Measurements from ENCODE around the gene BCOR.

BCOR gene

GRCh38 chrX:40143987-40144386 is 46.2 kb upstream of the BCOR start:
- Histone ChIP-seq H3K4me2 (peak overlapping the region in 10 of 11 experiments; percentile 85 to 98 (median 94); a peak in 20 of 22 replicates), H4K20me1 (peaks cover 10 to 36% (median 28%) of the 10 kb centered on the region in 11 experiments; a peak in 18 of 22 replicates), H3K27ac (peak overlapping the region in 8 of 11 experiments; percentile 87 to 93 (median 91); a peak in 12 of 22 replicates), H3K36me3 (peaks cover 0 to 12% (median 0%) of the 10 kb centered on the region in 11 experiments; a peak in 2 of 22 replicates), H3K4me3 (peak overlapping the region in 7 of 10 experiments; percentile 71 to 79 (median 75); a peak in 13 of 20 replicates), H3K9ac (peak overlapping the region in 8 of 11 experiments; percentile 90 to 95 (median 92); a peak in 15 of 22 replicates), H3K4me1 (peaks cover 61 to 77% (median 70%) of the 10 kb centered on the region in 10 experiments), H3K27me3 (0 out of 22 replicates have a peak, but pooled peaks cover 0 to 3% (median 0%) of the 10 kb centered on the region in 11 experiments), H3K9me3 (replicated peaks in 1 of 11) (peaks cover 10 to 31% (median 29%) of the 10 kb centered on the region in 11 experiments; a peak in 19 of 22 replicates)
- TF ChIP-seq Cebpa-rat (IDR thresholded peaks at IDR 0.05), result peak in 8 of 11 experiments; percentile 16 to 84 (median 50); a peak in 10 of 22 replicates

DNA sequence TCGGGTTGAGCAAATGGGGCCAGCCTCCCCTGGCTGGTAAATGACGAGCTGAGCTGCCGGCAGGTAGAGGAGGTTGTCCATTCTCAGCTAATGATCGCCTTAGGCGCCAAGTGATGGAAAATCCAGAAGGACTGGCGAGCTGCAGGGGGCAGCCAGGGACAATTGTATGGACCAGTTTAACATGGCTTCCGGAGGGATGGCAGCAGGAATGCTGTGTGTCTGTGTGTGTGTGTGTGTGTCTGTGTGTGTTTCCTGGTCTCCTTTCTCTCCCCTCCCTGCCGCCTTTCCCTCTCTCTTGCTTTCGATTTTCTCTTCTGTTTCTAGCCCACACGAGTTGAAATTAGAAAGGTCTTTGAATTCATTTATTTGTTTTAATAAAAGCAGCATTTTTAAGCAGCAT is 45.2 kb upstream of the BCOR start:
- no peak for TF ChIP-seq Cebpa-rat (IDR thresholded peaks at IDR 0.05)
- Histone ChIP-seq H3K4me2 (peak overlapping the region in 9 of 11 experiments; percentile 69 to 98 (median 93); a peak in 18 of 22 replicates), H3K9me3 (replicated peaks in 1 of 11) (peaks cover 10 to 31% (median 29%) of the 10 kb centered on the region in 11 experiments; a peak in 19 of 22 replicates), H3K36me3 (peaks cover 0 to 12% (median 0%) of the 10 kb centered on the region in 11 experiments; a peak in 4 of 22 replicates), H3K27ac (peak overlapping the region in 4 of 11 experiments; percentile 8 to 90 (median 52); a peak in 5 of 22 replicates), H3K4me1 (peaks cover 51 to 67% (median 60%) of the 10 kb centered on the region in 10 experiments), H3K4me3 (peak overlapping the region in 1 of 10 experiments; percentile 15; a peak in 1 of 20 replicates), H4K20me1 (peaks cover 10 to 45% (median 28%) of the 10 kb centered on the region in 11 experiments; a peak in 20 of 22 replicates), H3K27me3 (0 out of 22 replicates have a peak, but pooled peaks cover 0 to 3% (median 0%) of the 10 kb centered on the region in 11 experiments), H3K9ac (peak overlapping the region in 2 of 11 experiments; percentile 44 to 92; a peak in 3 of 22 replicates)

DNA sequence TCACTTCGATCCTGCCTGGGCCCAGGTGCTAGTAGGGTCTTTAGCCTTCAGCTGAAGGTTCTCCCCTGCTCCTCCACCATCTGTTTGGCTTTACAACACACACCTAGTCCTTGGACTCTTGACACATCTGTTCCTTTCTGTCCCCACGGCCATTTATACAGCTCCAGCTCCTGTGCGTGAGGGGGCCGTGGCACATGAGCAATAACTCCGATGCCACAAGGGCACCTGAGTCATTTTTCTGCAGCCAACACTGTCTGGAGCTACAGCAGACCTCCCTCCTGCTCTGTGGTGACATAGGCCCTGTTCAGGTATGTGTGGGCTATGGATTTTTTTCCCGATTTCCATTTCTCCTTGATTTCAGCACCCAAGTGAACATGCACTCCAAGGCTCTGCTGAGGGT is 44.7 kb upstream of the BCOR start:
- peak overlapping the region in 3 of 11 experiments; percentile 1 to 92 (median 44); a peak in 2 of 22 replicates for H3K9ac ChIP-seq
- peaks cover 45 to 61% (median 54%) of the 10 kb centered on the region in 10 experiments for H3K4me1 ChIP-seq
- peaks cover 9 to 26% (median 25%) of the 10 kb centered on the region in 11 experiments; a peak in 19 of 22 replicates for H3K9me3 ChIP-seq (replicated peaks in 1 of 11)
- 0 out of 22 replicates have a peak, but pooled peaks cover 0 to 3% (median 0%) of the 10 kb centered on the region in 11 experiments for H3K27me3 ChIP-seq
- peak overlapping the region; percentile 57 to 98 (median 92); a peak in 21 of 22 replicates for H3K4me2 ChIP-seq
- no peak for TF ChIP-seq Cebpa-rat (IDR thresholded peaks at IDR 0.05)
- peak overlapping the region in 1 of 10 experiments; percentile 15; a peak in 1 of 20 replicates for H3K4me3 ChIP-seq
- H4K20me1 ChIP-seq, result peaks cover 10 to 51% (median 28%) of the 10 kb centered on the region in 11 experiments; a peak in 20 of 22 replicates
- peaks cover 0 to 12% (median 0%) of the 10 kb centered on the region in 11 experiments; a peak in 4 of 22 replicates for H3K36me3 ChIP-seq
- H3K27ac ChIP-seq, result peak overlapping the region in 3 of 11 experiments; percentile 11 to 90 (median 87); a peak in 4 of 22 replicates

DNA sequence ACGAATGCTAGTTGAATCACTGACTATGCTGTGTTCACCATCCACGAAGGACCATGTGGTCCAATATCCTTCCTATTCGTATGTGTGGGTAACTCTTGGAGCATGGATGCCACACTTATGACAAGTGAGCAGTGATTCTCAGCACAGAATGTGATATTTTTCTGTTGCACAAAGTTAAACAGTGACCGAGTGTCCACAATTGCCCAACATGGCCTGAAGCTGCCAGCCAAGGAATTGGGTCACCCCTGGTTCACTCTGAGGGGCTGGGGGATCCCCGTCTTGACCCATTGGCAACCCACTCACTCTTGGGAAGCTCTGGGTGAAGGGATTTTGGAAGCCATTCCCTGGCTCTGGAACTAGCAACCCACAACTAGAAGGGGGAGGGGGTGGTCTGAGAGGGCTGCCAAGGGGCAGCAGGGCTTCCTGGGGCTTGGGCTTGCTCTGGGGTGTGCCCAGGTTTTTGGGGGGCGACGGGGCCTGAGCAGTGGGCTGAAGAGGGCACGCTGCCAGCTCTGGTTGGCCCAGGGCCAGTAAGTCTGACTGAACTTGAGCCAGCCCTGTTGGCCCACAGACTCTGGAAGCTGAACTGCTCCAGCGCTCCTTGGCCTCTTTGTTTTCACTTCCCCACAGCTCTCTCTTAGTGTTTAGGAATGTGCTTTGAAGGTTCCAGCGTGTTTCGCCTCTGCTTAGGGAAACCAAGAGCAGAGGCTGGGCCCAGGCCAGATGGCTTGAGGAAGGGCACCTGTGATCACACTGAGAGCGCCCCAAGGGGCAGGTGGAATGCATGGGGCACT is 43.1 kb upstream of the BCOR start:
- Histone ChIP-seq H3K27me3 (0 out of 22 replicates have a peak, but pooled peaks cover 0 to 3% (median 0%) of the 10 kb centered on the region in 11 experiments), H3K4me3 (no peak overlapping the region), H3K4me1 (peaks cover 36 to 56% (median 46%) of the 10 kb centered on the region in 10 experiments), H3K9ac (peak overlapping the region in 7 of 11 experiments; percentile 3 to 57 (median 24); a peak in 9 of 22 replicates), H3K4me2 (peak overlapping the region; percentile 57 to 98 (median 92)), H3K27ac (peak overlapping the region in 9 of 11 experiments; percentile 7 to 87 (median 42); a peak in 15 of 22 replicates), H3K9me3 (replicated peaks in 1 of 11) (peaks cover 0 to 11% (median 10%) of the 10 kb centered on the region in 11 experiments; a peak in 16 of 22 replicates), H3K36me3 (peaks cover 0 to 16% (median 0%) of the 10 kb centered on the region in 11 experiments; a peak in 6 of 22 replicates), H4K20me1 (peaks cover 10 to 65% (median 32%) of the 10 kb centered on the region in 11 experiments; a peak in 20 of 22 replicates)
- no peak for TF ChIP-seq Cebpa-rat (IDR thresholded peaks at IDR 0.05)

DNA sequence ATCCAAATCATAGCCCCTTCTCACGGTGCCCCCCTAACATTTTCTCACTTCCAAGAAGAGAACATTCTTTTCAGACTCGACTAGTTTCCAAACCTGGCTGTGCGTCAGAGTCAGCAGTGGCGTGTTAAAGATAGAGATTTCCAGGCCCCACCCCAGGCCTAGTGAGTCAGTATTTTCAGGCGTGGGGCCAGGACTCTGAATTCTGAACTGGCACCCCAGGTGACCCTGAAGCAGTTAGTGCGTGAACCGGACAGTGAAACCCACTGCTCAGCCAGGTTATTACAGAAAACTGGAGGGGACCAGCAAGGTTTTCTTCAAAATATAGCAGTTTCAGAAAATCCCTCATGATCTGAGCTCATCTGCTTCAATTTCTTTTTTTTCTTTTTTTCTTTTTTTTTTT is 35.0 kb upstream of the BCOR start:
- H4K20me1 ChIP-seq, result peaks cover 0 to 81% (median 29%) of the 10 kb centered on the region in 11 experiments; a peak in 18 of 22 replicates
- TF ChIP-seq Cebpa-rat (IDR thresholded peaks at IDR 0.05), result no peak
- peaks cover 23 to 79% (median 62%) of the 10 kb centered on the region in 10 experiments for H3K4me1 ChIP-seq
- no peak overlapping the region for H3K4me3 ChIP-seq
- H3K36me3 ChIP-seq, result peaks cover 0 to 28% (median 6%) of the 10 kb centered on the region in 11 experiments; a peak in 10 of 22 replicates
- H3K27me3 ChIP-seq, result no peaks in the 10 kb centered on the region
- H3K4me2 ChIP-seq, result peak overlapping the region; percentile 40 to 65 (median 59)
- H3K27ac ChIP-seq, result peak overlapping the region in 8 of 11 experiments; percentile 2 to 62 (median 41); a peak in 9 of 22 replicates
- H3K9ac ChIP-seq, result peak overlapping the region in 5 of 11 experiments; percentile 15 to 60 (median 56); a peak in 8 of 22 replicates
- peaks cover 0 to 17% (median 5%) of the 10 kb centered on the region in 11 experiments; a peak in 7 of 22 replicates for H3K9me3 ChIP-seq (replicated peaks in 1 of 11)

- H4K20me1 ChIP-seq, result peaks cover 0 to 72% (median 29%) of the 10 kb centered on the region in 11 experiments; a peak in 18 of 22 replicates
- no peak overlapping the region for H3K4me3 ChIP-seq
- H3K9ac ChIP-seq, result peak overlapping the region in 6 of 11 experiments; percentile 11 to 60 (median 49); a peak in 8 of 22 replicates
- H3K27me3 ChIP-seq, result no peaks in the 10 kb centered on the region
- H3K36me3 ChIP-seq, result peaks cover 0 to 28% (median 6%) of the 10 kb centered on the region in 11 experiments; a peak in 10 of 22 replicates
- peaks cover 31 to 87% (median 71%) of the 10 kb centered on the region in 10 experiments for H3K4me1 ChIP-seq
- peaks cover 0 to 21% (median 10%) of the 10 kb centered on the region in 11 experiments; a peak in 9 of 22 replicates for H3K9me3 ChIP-seq (replicated peaks in 1 of 11)
- peak overlapping the region; percentile 40 to 65 (median 59); a peak in 21 of 22 replicates for H3K4me2 ChIP-seq
- H3K27ac ChIP-seq, result peak overlapping the region in 7 of 11 experiments; percentile 2 to 62 (median 53); a peak in 10 of 22 replicates
- TF ChIP-seq Cebpa-rat (IDR thresholded peaks at IDR 0.05), result no peak
Measured at GRCh38 chrX:40131654-40132337, 34.0 kb upstream of the BCOR start.

GRCh38 chrX:40130207-40130606 is 32.4 kb upstream of the BCOR start:
- peak overlapping the region in 3 of 11 experiments; percentile 57 to 62 (median 60); a peak in 2 of 22 replicates for H3K27ac ChIP-seq
- peaks cover 0 to 56% (median 29%) of the 10 kb centered on the region in 11 experiments; a peak in 17 of 22 replicates for H4K20me1 ChIP-seq
- H3K4me1 ChIP-seq, result peaks cover 32 to 96% (median 82%) of the 10 kb centered on the region in 10 experiments
- H3K4me3 ChIP-seq, result no peak overlapping the region
- H3K9me3 ChIP-seq (replicated peaks in 1 of 11), result peaks cover 0 to 27% (median 13%) of the 10 kb centered on the region in 11 experiments; a peak in 9 of 22 replicates
- peak overlapping the region in 7 of 11 experiments; percentile 35 to 65 (median 59); a peak in 11 of 22 replicates for H3K4me2 ChIP-seq
- H3K27me3 ChIP-seq, result no peaks in the 10 kb centered on the region
- H3K9ac ChIP-seq, result 0 out of 22 replicates have a peak overlapping the region, but pooled peaks of 1 of the 11 experiments have one; percentile 1
- no peak for TF ChIP-seq Cebpa-rat (IDR thresholded peaks at IDR 0.05)
- peaks cover 0 to 15% (median 4%) of the 10 kb centered on the region in 11 experiments; a peak in 8 of 22 replicates for H3K36me3 ChIP-seq

Measured in BLaER1 treated with 17β-estradiol and CSF1 and Interleukin-3, amounts not matched to agents 10 nM and 100 nM (cell line).